Stomach (tissue), 9 donors: ENCODE data around the gene CTTNBP2. TPM values are rescaled to one million over a fixed set of nuclear protein-coding genes. Genes with fewer than 3 reads are reported as not detected.
A peak's percentile ranks its signal among the peaks of the same experiment; 100 is the strongest.

Source experiments
- DNase-seq, 2 donors: peaks; one replicate each; pipeline versions ENCODE4 v3.0.0 to v3.0.0-alpha.2; 2013 to 2019
- H3K27ac ChIP-seq, 5 donors: fragments of 200-600 bp in 4 of 5; sonication (generic) in 4 of 5; one replicate each; pipeline ENCODE4 v1.5.1; 2013 to 2019; ENCODE audit warnings: mild to moderate bottlenecking in 1 of 5, moderate library complexity in 1 of 5
- H3K27me3 ChIP-seq, 3 donors: fragments of 200-600 bp; sonication (generic); one replicate each; pipeline ENCODE4 v1.5.1; 2017 to 2019; ENCODE audit warnings: mixed run types in 1 of 3
- H3K36me3 ChIP-seq, 4 donors: fragments of 200-600 bp; sonication (generic); 1 replicate in 3 of 4; 2 replicates in 1 of 4; pipeline ENCODE4 v1.5.1; 2016 to 2019
- H3K4me1 ChIP-seq, 4 donors: fragments of 200-600 bp; sonication (generic); one replicate each; pipeline ENCODE4 v1.5.1; 2016 to 2019
- H3K4me3 ChIP-seq, 4 donors: fragments of 200-600 bp; sonication (generic) in 3 of 4; one replicate each; pipeline ENCODE4 v1.5.1; 2016 to 2019; ENCODE audit warnings: mild to moderate bottlenecking in 1 of 4
- H3K9me3 ChIP-seq, 4 donors: fragments of 200-600 bp; sonication (generic); one replicate each; pipeline ENCODE4 v1.5.1; 2016 to 2019
- CTCF ChIP-seq, 7 experiments: fragments of 450-650 bp in 4 of 7; fragments of 200-600 bp in 3 of 7; sonication (generic) in 3 of 7; IDR thresholded peaks; one replicate each; pipeline ENCODE4 v1.5.1; 2016 to 2019; ENCODE audit warnings: antibody characterized with exemption in 7 of 7, control low read depth in 2 of 7, mild to moderate bottlenecking in 1 of 7
- EP300 ChIP-seq: sonication (generic); formaldehyde crosslinking; IDR thresholded peaks from one replicate; pipeline ENCODE4 v1.6.1; 2017; ENCODE audit warnings: antibody characterized with exemption
- POLR2A ChIP-seq, 4 donors: fragments of 450-650 bp; IDR thresholded peaks; one replicate each; pipeline ENCODE4 v1.6.1; 2016; ENCODE audit warnings: antibody characterized with exemption in 4 of 4, control low read depth in 2 of 4, mild to moderate bottlenecking in 1 of 4, moderate library complexity in 1 of 4
- POLR2AphosphoS5 ChIP-seq, 3 donors: sonication (generic); formaldehyde crosslinking; IDR thresholded peaks; one replicate each; pipeline ENCODE4 v1.6.1; 2016; ENCODE audit warnings: antibody characterized with exemption in 3 of 3
- WGBS, 5 donors: extraction: QIAGEN DNeasy Blood & Tissue Kit in 3 of 5; methylation state at CpG; one replicate each; pipeline versions ENCODE4 v1.1.5 to v1.1.7; 2013 to 2018; 5-methylcytosine and 5-hydroxymethylcytosine counted together
- intact Hi-C: fragments of 100-400 bp; cut with DNase I; formaldehyde crosslinking; loops from one replicate; pipeline ENCODE4 v1.15.1; 2023; ENCODE audit warnings: low total_unique reads
- polyA plus RNA-seq, 3 donors: library from polyadenylated mRNA; stranded (reverse); fragments of 200-250 nt; gene quantifications; one replicate each; pipeline ENCODE4 v1.2.3, GENCODE V29; 2013
- total RNA-seq, 5 donors: library from RNA; depleted of rRNA; stranded (reverse); fragments of >200 nt; gene quantifications; one replicate each; pipeline versions ENCODE4 v1.1.0 to v1.2.3, GENCODE V29; 2014 to 2016
- donor health status: healthy with polysubstance abuse.
- donor health status: Bipolar disorder and iron deficiency.
- donor health status: healthy.

CTTNBP2 gene
- total and polyA plus RNA-seq, 8 donors = 0.62 to 56.4 (median 5.6) TPM

DNA sequence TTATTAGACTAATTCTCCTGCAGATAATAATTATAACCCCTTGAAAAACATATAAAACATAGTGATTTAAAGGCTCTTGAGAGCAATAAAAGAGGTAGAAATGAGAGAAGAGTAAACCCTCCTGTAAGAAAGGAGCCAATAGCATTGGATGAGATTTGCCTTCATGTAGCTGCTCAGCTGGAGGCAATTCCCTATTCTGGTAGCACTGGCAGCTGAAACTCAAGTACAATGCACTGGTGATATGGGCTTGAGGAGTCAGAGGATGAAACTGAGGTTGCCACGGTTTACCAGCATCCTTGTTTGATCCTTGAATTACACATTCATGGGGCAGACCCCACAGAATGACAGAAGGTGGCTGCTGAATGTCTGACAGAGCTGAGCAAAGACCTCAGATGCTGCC, 76.4 kb downstream of the CTTNBP2 start:
- no peak for DNase-seq
- H3K27ac ChIP-seq = no peak overlapping the region
- TF ChIP-seq POLR2A (IDR thresholded peaks at IDR 0.05) (no peak), CTCF (IDR thresholded peaks at IDR 0.05) (no peak), EP300 (no peak), POLR2AphosphoS5 (IDR thresholded peaks at IDR 0.05) (no peak)
- no peaks in the 10 kb centered on the region for H3K4me1 ChIP-seq
- no peaks in the 10 kb centered on the region for H3K27me3 ChIP-seq
- intact Hi-C loops = no loop called here
- no peak overlapping the region for H3K4me3 ChIP-seq
- WGBS, 5 donors = 33 to 53% (median 42%) methylated on average over 1 of the region's 1 CpG
- H3K9me3 ChIP-seq = no peaks in the 10 kb centered on the region
- H3K36me3 ChIP-seq = peaks cover 0 to 5% (median 1%) of the 10 kb centered on the region in 4 donors

DNA sequence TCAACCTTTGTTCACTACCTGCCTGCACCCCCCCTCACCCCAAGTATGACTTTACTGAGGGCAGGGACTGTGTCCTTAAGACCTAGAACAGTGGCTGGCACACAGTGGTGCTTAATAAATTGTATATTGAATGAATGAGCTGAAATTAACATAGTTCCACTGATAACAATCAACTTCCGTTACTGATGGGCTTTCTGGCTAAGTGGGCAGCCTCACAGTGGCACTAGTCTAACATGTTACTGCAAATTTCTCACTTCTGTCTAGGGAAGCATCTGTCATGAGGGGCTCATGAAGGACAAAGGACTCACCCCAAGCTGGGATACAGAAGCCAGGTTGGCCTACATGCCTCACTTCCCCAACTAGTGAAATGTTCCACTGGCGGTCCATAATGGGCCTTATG, 79.3 kb downstream of the CTTNBP2 start:
- Histone ChIP-seq H3K27me3 (no peaks in the 10 kb centered on the region), H3K4me1 (no peaks in the 10 kb centered on the region), H3K27ac (no peak overlapping the region), H3K9me3 (no peaks in the 10 kb centered on the region), H3K4me3 (no peak overlapping the region), H3K36me3 (peaks cover 0 to 14% (median 4%) of the 10 kb centered on the region in 4 donors)
- 86 to 93% (median 92%) methylated on average over 2 of the region's 2 CpGs for WGBS, 5 donors
- TF ChIP-seq POLR2A (IDR thresholded peaks at IDR 0.05) (no peak), EP300 (no peak), POLR2AphosphoS5 (IDR thresholded peaks at IDR 0.05) (no peak), CTCF (IDR thresholded peaks at IDR 0.05) (no peak)
- intact Hi-C loops = no loop called here
- no peak for DNase-seq

DNA sequence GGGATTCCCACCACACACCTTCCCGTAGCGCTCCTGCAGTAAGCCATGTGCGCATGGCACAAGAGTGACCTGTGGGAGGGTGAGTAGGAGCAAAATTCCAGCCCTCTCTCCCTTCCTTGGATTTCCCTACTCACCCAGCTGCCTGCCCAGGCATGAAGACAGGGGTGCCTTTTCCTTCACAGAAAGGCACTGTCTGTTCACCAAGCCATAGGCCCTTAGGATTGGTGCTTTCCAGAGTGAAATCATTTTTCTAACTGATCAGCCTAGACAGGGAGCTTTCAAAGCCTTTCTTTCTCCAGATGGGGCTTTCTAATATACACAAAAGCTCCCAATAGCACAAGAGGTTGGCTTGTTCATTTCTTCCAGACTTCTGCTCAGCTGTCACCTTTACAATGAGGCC, 79.7 kb downstream of the CTTNBP2 start:
- H3K4me3 ChIP-seq = no peak overlapping the region
- H3K27ac ChIP-seq = no peak overlapping the region
- intact Hi-C loops = no loop called here

GRCh38 chr7:117791877-117792780, 81.1 kb downstream of the CTTNBP2 start:
- TF ChIP-seq POLR2AphosphoS5 (IDR thresholded peaks at IDR 0.05) = no peak
- TF ChIP-seq EP300 = no peak
- no peak for TF ChIP-seq CTCF (IDR thresholded peaks at IDR 0.05)
- TF ChIP-seq POLR2A (IDR thresholded peaks at IDR 0.05) = no peak
- Histone ChIP-seq H3K4me3 (no peak overlapping the region), H3K9me3 (no peaks in the 10 kb centered on the region), H3K36me3 (peaks cover 0 to 14% (median 4%) of the 10 kb centered on the region in 4 donors), H3K27me3 (no peaks in the 10 kb centered on the region), H3K4me1 (no peaks in the 10 kb centered on the region), H3K27ac (peak overlapping the region in 2 of 5 donors; percentile 5 to 26)
- DNase-seq = no peak
- WGBS, 5 donors = 78 to 88% (median 84%) methylated on average over 18 of the region's 18 CpGs
- intact Hi-C loops = no loop called here

More for the DNA sequence above, 79.7 kb downstream of the CTTNBP2 start:
- no peak for DNase-seq
- Histone ChIP-seq H3K4me1 (no peaks in the 10 kb centered on the region), H3K27me3 (no peaks in the 10 kb centered on the region), H3K36me3 (peaks cover 0 to 14% (median 4%) of the 10 kb centered on the region in 4 donors), H3K9me3 (no peaks in the 10 kb centered on the region)
- 87 to 98% (median 96%) methylated on average over 3 of the region's 3 CpGs for WGBS, 5 donors
- TF ChIP-seq CTCF (IDR thresholded peaks at IDR 0.05) = no peak
- no peak for TF ChIP-seq POLR2A (IDR thresholded peaks at IDR 0.05)
- TF ChIP-seq POLR2AphosphoS5 (IDR thresholded peaks at IDR 0.05) = no peak
- no peak for TF ChIP-seq EP300
